B cell (primary cell): Measurements from ENCODE around the gene SLC1A2. TPM values are rescaled to one million over a fixed set of nuclear protein-coding genes. Genes with fewer than 3 reads are reported as not detected.
A peak's percentile ranks its signal among the peaks of the same experiment; 100 is the strongest.

Source experiments
- ATAC-seq: fragments of 200-7000 bp; cut with Tn5 transposase; one replicate; pipeline ENCODE4 v1.10.0; 2021; ENCODE audit warnings: low read depth, mild to moderate bottlenecking, moderate number of reproducible peaks, moderate library complexity
- CTCF ChIA-PET: fragments of 350-600 bp; sonication (Branson Sonifier 250); formaldehyde crosslinking; loops from one replicate; lab custom pipeline; 2021; ENCODE audit warnings: antibody characterized with exemption, inconsistent platforms; lab: Charles Lee
- POLR2A ChIA-PET: fragments of 350-600 bp; sonication (Branson Sonifier 250); formaldehyde crosslinking; loops from one replicate; lab custom pipeline; 2021; ENCODE audit warnings: antibody characterized with exemption; lab: Charles Lee
- DNase-seq: peaks from one replicate; pipeline ENCODE4 v3.0.0; 2013
- H2AFZ ChIP-seq: 2 replicates; pipeline ENCODE4 v1.6.1; 2012; ENCODE audit warnings: mild to moderate bottlenecking, low read depth, low read length; ENCODE audit not compliant: insufficient read depth, poor library complexity, severe bottlenecking
- H3K27ac ChIP-seq, 2 donors: 1 replicate in 1 of 2; 2 replicates in 1 of 2; pipeline ENCODE4 v1.5.1; 2012 to 2013; ENCODE audit warnings: low read length in 2 of 2, mild to moderate bottlenecking in 2 of 2, moderate library complexity in 1 of 2
- H3K27me3 ChIP-seq, 4 experiments: fragments of 200-600 bp in 1 of 4; sonication (generic) in 1 of 4; replicated peaks in 1 of 4; 1 replicate in 2 of 4; 2 replicates in 2 of 4; pipeline versions ENCODE4 v1.6.1 to v1.7.0; 2013 to 2016; ENCODE audit warnings: low read length in 3 of 4, mild to moderate bottlenecking in 2 of 4, mixed read lengths in 1 of 4, moderate library complexity in 1 of 4; ENCODE audit not compliant: insufficient read depth in 4 of 4, control insufficient read depth in 3 of 4; ENCODE audit errors: control extremely low read depth in 1 of 4
- H3K36me3 ChIP-seq, 2 experiments: replicated peaks in 1 of 2; 1 replicate in 1 of 2; 2 replicates in 1 of 2; pipeline versions ENCODE4 v1.6.1 to v1.7.1; 2013; ENCODE audit warnings: low read length in 1 of 2; ENCODE audit not compliant: insufficient read depth in 2 of 2, control insufficient read depth in 1 of 2; ENCODE audit errors: control extremely low read depth in 1 of 2, extremely low read depth in 1 of 2
- H3K4me1 ChIP-seq, 2 donors: fragments of 200-600 bp in 1 of 2; sonication (generic) in 1 of 2; 1 replicate in 1 of 2; 2 replicates in 1 of 2; pipeline versions ENCODE4 v1.5.1 to v1.6.1; 2013 to 2017; ENCODE audit warnings: low read length in 2 of 2; ENCODE audit not compliant: control insufficient read depth in 2 of 2, insufficient read depth in 2 of 2
- H3K4me2 ChIP-seq: replicated peaks from 2 replicates; pipeline ENCODE3; 2012; ENCODE audit warnings: mild to moderate bottlenecking, low read depth, low read length; ENCODE audit not compliant: poor library complexity, severe bottlenecking
- H3K4me3 ChIP-seq, 5 experiments: fragments of 200-600 bp in 1 of 5; sonication (generic) in 1 of 5; 1 replicate in 3 of 5; 2 replicates in 2 of 5; pipeline versions ENCODE4 v1.5.1 to v1.7.0; 2011 to 2016; ENCODE audit warnings: low read length in 4 of 5, mild to moderate bottlenecking in 4 of 5, low read depth in 2 of 5, control low read depth in 1 of 5, moderate library complexity in 1 of 5; ENCODE audit not compliant: insufficient read depth in 1 of 5; ENCODE audit errors: control extremely low read depth in 1 of 5, extremely low read depth in 1 of 5
- H3K79me2 ChIP-seq: fragments of 200-600 bp; sonication (generic); one replicate; pipeline ENCODE4 v1.6.0; 2016; ENCODE audit warnings: low read length; ENCODE audit not compliant: control insufficient read depth, insufficient read depth
- H3K9ac ChIP-seq: fragments of 200-600 bp; sonication (generic); 2 replicates; pipeline ENCODE4 v1.6.1; 2017; ENCODE audit warnings: mild to moderate bottlenecking, low read length, moderate library complexity
- H3K9me3 ChIP-seq, 3 donors: one replicate each; pipeline versions ENCODE4 v1.6.1 to v1.7.1; 2013; ENCODE audit warnings: low read length in 2 of 3; ENCODE audit not compliant: control insufficient read depth in 2 of 3, insufficient read depth in 1 of 3; ENCODE audit errors: control extremely low read depth in 1 of 3
- H4K20me1 ChIP-seq: 2 replicates; pipeline ENCODE4 v1.6.0; 2012; ENCODE audit warnings: mild to moderate bottlenecking, low read length; ENCODE audit not compliant: insufficient read depth, control insufficient read depth, poor library complexity, severe bottlenecking
- H3K27ac Mint-ChIP-seq: one replicate; pipeline ENCODE4 v1.8.0; 2021; ENCODE audit warnings: mixed read lengths
- H3K27me3 Mint-ChIP-seq: one replicate; pipeline ENCODE4 v1.8.0; 2021; ENCODE audit warnings: mixed read lengths
- H3K4me1 Mint-ChIP-seq: one replicate; pipeline ENCODE4 v1.8.0; 2021; ENCODE audit warnings: mixed read lengths
- H3K4me3 Mint-ChIP-seq: one replicate; pipeline ENCODE4 v1.8.0; 2021; ENCODE audit warnings: mixed read lengths
- H3K9me3 Mint-ChIP-seq: one replicate; pipeline ENCODE4 v1.8.0; 2022; ENCODE audit warnings: mixed read lengths; ENCODE audit not compliant: insufficient read depth
- EZH2 ChIP-seq: IDR thresholded peaks from 2 replicates; pipeline ENCODE4 v1.6.1; 2012; ENCODE audit warnings: borderline replicate concordance, low read depth, mild to moderate bottlenecking, moderate library complexity, low read length; ENCODE audit not compliant: insufficient read depth, poor library complexity, severe bottlenecking
- WGBS: methylation state at CpG from one replicate; pipeline ENCODE4 v1.1.5; 2013; ENCODE audit warnings: missing lambda C conversion rate; ENCODE audit not compliant: insufficient coverage; 5-methylcytosine and 5-hydroxymethylcytosine counted together
- intact Hi-C: fragments of 100-400 bp; cut with micrococcal nuclease; formaldehyde crosslinking; loops from one replicate; pipeline ENCODE4 v1.10.0; 2022
- polyA plus RNA-seq: library from polyadenylated mRNA; depleted of rRNA; stranded (reverse); fragments of >200 nt; gene quantifications from 2 replicates; pipeline ENCODE4 v1.2.3, GENCODE V29; 2012
- total RNA-seq, 2 donors: library from RNA; stranded (reverse); fragments of 120-200 nt in 1 of 2; gene quantifications; 1 replicate in 1 of 2; 2 replicates in 1 of 2; pipeline versions ENCODE4 v1.2.3 to v1.2.4, GENCODE V29; 2013 to 2022
- TF ChIP-seq, protein P1 (sequence below): fragments of 200-600 bp; IDR thresholded peaks from one replicate; pipeline ENCODE4 v1.8.0; 2022; ENCODE audit warnings: antibody characterized with exemption, mild to moderate bottlenecking

SLC1A2 gene
- total and polyA plus RNA-seq, 2 donors (not counting 1 experiment from before 2014, with no cell fraction given) = not detected

DNA sequence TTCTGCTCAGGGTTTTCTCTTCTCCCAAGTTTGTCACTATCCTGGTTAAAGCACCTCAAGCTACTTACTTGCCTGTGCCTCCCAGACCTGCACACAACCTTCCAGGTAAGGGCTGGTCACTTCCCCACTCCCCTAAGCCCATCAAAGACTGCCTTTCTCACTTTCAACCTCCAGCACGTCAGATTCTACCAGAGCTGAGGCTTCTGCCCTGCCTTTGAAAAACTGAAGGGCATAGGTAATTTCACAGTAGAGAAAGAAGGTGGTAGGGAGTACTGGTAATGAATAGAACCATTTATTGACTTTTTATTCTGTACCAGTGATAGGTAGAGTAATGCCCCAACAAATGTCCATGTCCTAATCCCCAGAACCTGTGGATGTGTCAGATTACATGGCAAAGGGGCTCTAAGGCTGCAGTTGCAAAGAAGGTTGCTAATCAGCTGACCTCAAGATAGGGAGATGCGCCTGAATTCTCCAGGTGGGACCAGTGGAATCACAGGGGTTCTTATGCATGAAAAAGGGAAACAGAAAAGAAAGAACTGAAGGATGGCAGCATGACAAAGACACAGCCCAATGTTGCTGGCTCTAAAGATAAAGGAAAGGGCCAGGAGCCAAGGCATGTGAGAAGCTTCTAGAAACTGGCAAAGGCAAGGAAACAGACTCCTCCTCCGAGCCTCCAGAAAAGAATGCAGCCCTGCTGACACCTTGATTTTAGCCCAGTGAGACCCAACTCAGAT is 89.0 kb downstream of the SLC1A2 start:
- Histone ChIP-seq H3K4me3 (no peak overlapping the region), H3K79me2 (no peaks in the 10 kb centered on the region), H3K27me3 (no peaks in the 10 kb centered on the region), H3K4me2 (peak overlapping the region; percentile 38), H4K20me1 (no peaks in the 10 kb centered on the region), H3K36me3 (no peaks in the 10 kb centered on the region), H3K9me3 (peaks cover 0 to 4% (median 0%) of the 10 kb centered on the region in 3 donors), H3K27ac (peak overlapping the region; percentile 43 to 77), H3K4me1 (peaks cover 45 to 53% of the 10 kb centered on the region in 2 donors), H3K9ac (no peak overlapping the region), H2AFZ (peak overlapping the region; percentile 55)
- Mint-ChIP-seq H3K4me3 (peak overlapping the region; percentile 56), H3K9me3 (no peaks in the 10 kb centered on the region), H3K27ac (peak overlapping the region; percentile 86), H3K4me1 (peaks cover 57% of the 10 kb centered on the region), H3K27me3 (no peaks in the 10 kb centered on the region)
- POLR2A ChIA-PET = no interaction called here
- ATAC-seq (no peak), DNase-seq (no peak)
- intact Hi-C loops = loop anchor here (10.0 kb wide), 1 partner anchor 256 kb away; no protein-coding TSS in a partner anchor
- TF ChIP-seq, protein P1, sequence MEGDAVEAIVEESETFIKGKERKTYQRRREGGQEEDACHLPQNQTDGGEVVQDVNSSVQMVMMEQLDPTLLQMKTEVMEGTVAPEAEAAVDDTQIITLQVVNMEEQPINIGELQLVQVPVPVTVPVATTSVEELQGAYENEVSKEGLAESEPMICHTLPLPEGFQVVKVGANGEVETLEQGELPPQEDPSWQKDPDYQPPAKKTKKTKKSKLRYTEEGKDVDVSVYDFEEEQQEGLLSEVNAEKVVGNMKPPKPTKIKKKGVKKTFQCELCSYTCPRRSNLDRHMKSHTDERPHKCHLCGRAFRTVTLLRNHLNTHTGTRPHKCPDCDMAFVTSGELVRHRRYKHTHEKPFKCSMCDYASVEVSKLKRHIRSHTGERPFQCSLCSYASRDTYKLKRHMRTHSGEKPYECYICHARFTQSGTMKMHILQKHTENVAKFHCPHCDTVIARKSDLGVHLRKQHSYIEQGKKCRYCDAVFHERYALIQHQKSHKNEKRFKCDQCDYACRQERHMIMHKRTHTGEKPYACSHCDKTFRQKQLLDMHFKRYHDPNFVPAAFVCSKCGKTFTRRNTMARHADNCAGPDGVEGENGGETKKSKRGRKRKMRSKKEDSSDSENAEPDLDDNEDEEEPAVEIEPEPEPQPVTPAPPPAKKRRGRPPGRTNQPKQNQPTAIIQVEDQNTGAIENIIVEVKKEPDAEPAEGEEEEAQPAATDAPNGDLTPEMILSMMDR = no peak
- TF ChIP-seq EZH2 = no peak
- WGBS = 71% methylated on average over 1 of the region's 3 CpGs
- CTCF ChIA-PET = no interaction called here

DNA sequence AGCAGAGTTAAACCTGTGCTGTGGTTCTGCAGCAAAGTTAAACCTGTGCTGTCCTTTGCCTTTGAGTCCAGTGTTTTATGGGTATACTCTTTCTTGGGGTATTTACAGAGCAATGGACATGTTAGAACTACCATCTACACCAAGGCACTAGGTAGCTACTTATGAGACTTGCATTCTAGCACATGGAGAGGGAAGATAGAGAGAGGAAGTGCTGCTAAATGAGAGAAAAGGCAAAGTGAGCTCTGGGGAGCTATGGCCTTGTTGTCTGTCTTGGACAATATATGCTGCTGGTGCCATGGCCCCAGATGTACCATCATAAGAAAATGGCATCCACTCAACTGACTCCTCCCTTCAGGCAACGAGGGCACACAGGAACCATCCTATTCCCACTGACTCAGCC is 91.5 kb downstream of the SLC1A2 start:
- Histone ChIP-seq H3K79me2 (no peaks in the 10 kb centered on the region), H4K20me1 (no peaks in the 10 kb centered on the region), H3K9ac (no peak overlapping the region), H3K4me1 (peaks cover 31 to 33% of the 10 kb centered on the region in 2 donors), H3K27me3 (no peaks in the 10 kb centered on the region), H2AFZ (no peak overlapping the region), H3K4me3 (no peak overlapping the region), H3K27ac (no peak overlapping the region), H3K9me3 (no peaks in the 10 kb centered on the region), H3K36me3 (no peaks in the 10 kb centered on the region), H3K4me2 (no peak overlapping the region)
- Mint-ChIP-seq H3K27me3 (no peaks in the 10 kb centered on the region), H3K9me3 (no peaks in the 10 kb centered on the region), H3K4me3 (no peak overlapping the region), H3K4me1 (peaks cover 40% of the 10 kb centered on the region), H3K27ac (no peak overlapping the region)
- 100% methylated on average over 1 of the region's 1 CpG for WGBS
- ATAC-seq = no peak
- intact Hi-C loops = no loop called here
- TF ChIP-seq, protein P1 = no peak
- TF ChIP-seq EZH2 = no peak
- ChIA-PET CTCF (interaction anchor here (0.9 to 1.7 kb wide), 5 partner anchors 14 to 401 kb away, joined by 3 to 8 read pairs (median 4); no protein-coding TSS in a partner anchor), POLR2A (no interaction called here)
- DNase-seq = no peak
